ENCODE data around the gene PARL.

Gene PARL

GRCh38 chr3:183807881-183808280 is 76.8 kb downstream of the PARL start:
- TF ChIP-seq CTCF (conservative IDR thresholded peaks at IDR 0.05; ENCODE audit: low read depth, low read length): no peak
- DNase-seq (ENCODE audit: low read depth): no peak
- H3K4me3 ChIP-seq (ENCODE audit: low read length): no peak overlapping the region

GRCh38 chr3:183807209-183807728 is 77.4 kb downstream of the PARL start:
- no peak for TF ChIP-seq CTCF (conservative IDR thresholded peaks at IDR 0.05; ENCODE audit: low read depth, low read length)
- DNase-seq (ENCODE audit: low read depth): no peak
- H3K4me3 ChIP-seq (ENCODE audit: low read length): no peak overlapping the region

GRCh38 chr3:183802989-183803388 is 81.7 kb downstream of the PARL start:
- no peak for TF ChIP-seq CTCF (conservative IDR thresholded peaks at IDR 0.05; ENCODE audit: low read depth, low read length)
- no peak for DNase-seq (ENCODE audit: low read depth)
- no peak overlapping the region for H3K4me3 ChIP-seq (ENCODE audit: low read length)

GRCh38 chr3:183801601-183802000 is 83.1 kb downstream of the PARL start:
- no peak for TF ChIP-seq CTCF (conservative IDR thresholded peaks at IDR 0.05; ENCODE audit: low read depth, low read length)
- H3K4me3 ChIP-seq (ENCODE audit: low read length): no peak overlapping the region
- DNase-seq (ENCODE audit: low read depth): no peak

- no peak overlapping the region for H3K4me3 ChIP-seq (ENCODE audit: low read length)
- TF ChIP-seq CTCF (conservative IDR thresholded peaks at IDR 0.05; ENCODE audit: low read depth, low read length): no peak
- no peak for DNase-seq (ENCODE audit: low read depth)
These were observed 84.3 kb downstream of the PARL start for GRCh38 chr3:183800243-183800863.

GRCh38 chr3:183799461-183799860 is 85.2 kb downstream of the PARL start:
- H3K4me3 ChIP-seq (ENCODE audit: low read length): no peak overlapping the region
- TF ChIP-seq CTCF (conservative IDR thresholded peaks at IDR 0.05; ENCODE audit: low read depth, low read length): no peak

GRCh38 chr3:183797996-183798395 is 86.7 kb downstream of the PARL start:
- DNase-seq (ENCODE audit: low read depth): no peak
- no peak for TF ChIP-seq CTCF (conservative IDR thresholded peaks at IDR 0.05; ENCODE audit: low read depth, low read length)
- H3K4me3 ChIP-seq (ENCODE audit: low read length): no peak overlapping the region

More at GRCh38 chr3:183799461-183799860, 85.2 kb downstream of the PARL start:
- DNase-seq (ENCODE audit: low read depth): no peak
